NCI-H526 (cell line): ENCODE data around the gene NAP1L4.
A peak's percentile ranks its signal among the peaks of the same experiment; 100 is the strongest.
"Not testable (repeated sequence)": the region's sequence is repeated elsewhere in the genome, so short reads cannot be mapped to it uniquely, and the experiment has no call there.

Source experiments
- DNase-seq, 2 experiments: peaks; one replicate each; lab custom pipeline; 2025; lab: John Stamatoyannopoulos, UW

Gene NAP1L4

DNA sequence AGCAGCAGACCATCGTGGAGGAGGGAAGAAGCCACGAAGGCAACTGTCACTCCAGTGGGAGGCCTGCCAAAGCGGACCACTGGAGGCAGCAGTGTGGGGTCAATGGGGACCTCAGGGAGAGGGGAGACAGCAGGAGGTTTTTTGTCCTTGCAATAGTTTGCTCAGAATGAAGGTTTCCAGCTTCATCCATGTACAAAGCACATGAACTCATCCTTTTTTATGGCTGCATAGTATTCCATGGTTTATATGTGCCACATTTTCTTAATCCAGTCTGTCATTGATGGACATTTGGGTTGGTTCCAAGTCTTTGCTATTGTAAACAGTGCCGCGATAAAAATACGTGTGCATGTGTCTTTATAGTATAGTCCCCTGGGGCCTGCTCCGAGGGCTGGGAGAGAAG, 86.8 kb downstream of the NAP1L4 start:
- DNase-seq: not testable (repeated sequence)

DNA sequence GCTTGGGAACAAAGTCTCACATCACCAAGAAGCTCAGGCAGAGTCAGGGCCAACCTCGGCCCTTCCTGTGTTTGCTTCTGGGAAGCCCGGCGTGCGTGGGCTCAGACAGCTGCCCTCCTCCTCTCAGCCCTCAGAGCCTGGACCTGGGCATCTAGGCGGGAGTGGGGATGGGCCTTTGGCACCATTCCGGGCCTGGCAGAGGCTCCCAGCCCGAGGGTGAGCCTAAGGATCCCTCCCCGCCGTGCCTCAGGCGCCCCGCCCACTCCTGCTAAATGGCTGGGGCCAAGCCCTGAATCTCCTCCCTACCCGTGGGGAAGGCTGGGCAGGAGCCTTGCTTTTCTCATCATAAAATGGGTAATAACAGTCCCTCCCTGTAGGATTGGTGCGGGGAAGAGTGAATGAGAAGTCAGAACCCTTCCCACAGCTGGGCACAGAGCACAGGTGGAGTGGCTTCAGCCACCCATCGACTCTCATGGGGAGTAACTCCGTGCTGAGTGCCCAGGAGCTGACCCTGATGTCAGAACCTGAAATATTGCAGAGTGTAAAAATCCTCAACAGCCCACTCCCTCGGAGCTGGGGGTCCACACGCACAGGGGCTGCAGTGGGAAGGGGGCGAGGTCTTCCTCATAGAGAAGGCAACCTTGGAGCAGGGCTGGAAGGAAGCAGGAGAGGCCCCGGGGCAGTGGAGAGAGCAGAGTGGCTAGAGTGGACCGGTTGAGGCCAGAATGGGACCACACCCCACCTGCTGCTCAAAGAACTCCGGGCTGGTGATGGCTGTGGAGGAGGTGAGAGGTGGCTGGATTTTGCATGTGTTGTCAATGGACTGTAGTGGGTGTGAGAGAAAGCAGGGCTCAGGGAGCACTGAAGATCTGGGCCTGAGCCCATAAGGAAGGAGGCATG, 87.7 kb downstream of the NAP1L4 start:
- no peak for DNase-seq

GRCh38 chr11:2903672-2904011, 88.5 kb downstream of the NAP1L4 start:
- no peak for DNase-seq

- no peak for DNase-seq
Observed at GRCh38 chr11:2902784-2903671, 89.1 kb downstream of the NAP1L4 start.

- DNase-seq: peak; percentile 91 to 99
Observed at GRCh38 chr11:2901854-2902783, 90.0 kb downstream of the NAP1L4 start.

DNA sequence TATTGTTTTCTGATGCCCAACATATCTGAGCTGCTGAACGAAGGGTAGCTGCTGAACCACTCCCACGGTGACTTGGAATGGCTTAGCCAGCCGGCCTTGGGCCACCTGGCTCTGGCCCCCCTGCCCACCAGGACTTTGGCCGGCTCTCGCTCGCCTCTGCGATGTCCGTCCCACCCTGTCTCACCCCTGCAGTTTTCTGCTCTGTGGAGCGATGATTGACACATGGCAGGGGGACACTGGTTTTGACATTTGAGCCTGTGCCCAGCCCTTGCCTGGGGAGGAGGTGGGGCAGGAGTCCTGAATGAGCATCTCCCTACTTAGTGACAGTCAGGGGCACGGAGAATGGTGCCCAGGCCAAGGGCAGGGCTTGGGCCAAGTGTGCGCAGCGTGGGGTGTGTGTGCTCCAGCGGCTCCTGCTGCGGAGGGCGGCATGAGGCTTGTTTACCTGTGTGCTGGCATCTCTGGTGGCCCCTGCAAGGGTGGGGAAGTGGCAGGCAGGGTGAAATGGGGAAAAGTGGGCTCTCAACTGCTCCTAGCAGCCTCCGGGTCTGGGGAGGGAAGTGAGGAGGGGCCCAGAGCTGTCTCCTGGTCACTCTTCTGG, 90.8 kb downstream of the NAP1L4 start:
- DNase-seq: no peak

DNA sequence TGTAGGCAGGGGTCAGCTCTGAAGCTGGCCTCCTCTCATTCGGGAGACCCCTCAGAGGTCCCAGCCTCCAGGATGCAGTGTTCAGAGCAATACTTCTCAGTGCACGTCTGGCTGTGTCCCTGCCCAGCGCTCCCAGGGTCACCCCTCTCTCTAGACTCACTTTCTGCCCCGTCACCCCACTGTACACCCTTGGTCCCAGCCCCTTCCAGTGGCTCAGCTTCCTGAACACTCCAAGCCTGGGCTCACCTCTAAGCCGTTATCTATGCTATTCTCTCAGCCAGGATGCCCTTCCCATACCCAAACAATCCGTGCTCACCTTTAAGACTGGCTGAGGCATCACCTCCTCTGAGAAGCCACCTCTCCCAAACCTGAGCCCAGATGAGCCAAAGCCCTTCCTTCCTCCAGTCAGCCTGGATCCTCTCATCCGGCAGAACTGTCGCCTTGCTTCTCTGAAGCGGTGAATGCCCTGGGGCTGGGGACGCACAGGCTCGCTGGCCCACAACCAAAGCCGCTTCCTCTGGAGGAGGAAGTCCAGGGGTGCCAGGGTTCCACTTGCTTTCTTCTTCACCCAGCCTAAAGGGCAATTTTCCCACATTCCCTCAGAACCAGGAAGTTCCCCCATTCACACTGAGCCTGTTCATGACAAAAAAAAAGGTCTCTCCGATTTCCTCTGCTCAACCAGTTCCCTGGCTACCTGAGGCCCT, 92.9 kb downstream of the NAP1L4 start:
- DNase-seq: no peak

DNA sequence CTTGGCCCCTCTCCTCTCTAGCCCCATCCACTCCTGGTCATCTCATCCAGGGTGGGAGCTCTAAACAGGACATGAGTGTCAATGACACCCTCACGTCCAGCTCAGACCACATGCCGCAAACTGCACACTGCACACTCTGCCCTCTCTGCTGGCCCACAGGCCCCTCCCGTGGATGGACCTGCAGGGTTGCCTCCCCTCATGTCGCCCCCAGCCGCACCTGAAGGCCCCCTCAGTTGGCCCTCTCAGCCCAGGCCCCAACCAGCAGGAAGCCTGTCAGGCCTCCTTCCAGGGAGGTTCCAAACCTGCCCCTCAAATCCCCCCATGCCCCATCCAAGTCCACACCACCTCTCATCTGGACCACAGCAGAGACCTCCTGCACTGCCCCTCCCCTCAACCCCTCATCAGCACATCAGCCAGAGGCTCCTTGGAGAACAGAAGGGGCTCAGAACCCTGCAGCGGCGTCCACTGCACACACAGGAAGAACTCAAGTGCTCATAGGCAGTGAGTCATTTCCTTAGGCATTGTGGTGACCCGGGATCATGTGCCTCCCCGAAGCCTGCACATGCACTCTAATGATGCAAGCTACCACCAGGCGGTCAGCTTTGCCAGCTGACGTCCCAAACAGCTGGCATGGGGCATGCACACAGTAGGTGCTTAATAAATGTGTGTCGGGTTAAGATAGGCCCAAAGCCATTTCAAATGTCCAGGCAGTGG, 93.6 kb downstream of the NAP1L4 start:
- no peak for DNase-seq

GRCh38 chr11:2897048-2897447, 95.1 kb downstream of the NAP1L4 start:
- no peak for DNase-seq

DNA sequence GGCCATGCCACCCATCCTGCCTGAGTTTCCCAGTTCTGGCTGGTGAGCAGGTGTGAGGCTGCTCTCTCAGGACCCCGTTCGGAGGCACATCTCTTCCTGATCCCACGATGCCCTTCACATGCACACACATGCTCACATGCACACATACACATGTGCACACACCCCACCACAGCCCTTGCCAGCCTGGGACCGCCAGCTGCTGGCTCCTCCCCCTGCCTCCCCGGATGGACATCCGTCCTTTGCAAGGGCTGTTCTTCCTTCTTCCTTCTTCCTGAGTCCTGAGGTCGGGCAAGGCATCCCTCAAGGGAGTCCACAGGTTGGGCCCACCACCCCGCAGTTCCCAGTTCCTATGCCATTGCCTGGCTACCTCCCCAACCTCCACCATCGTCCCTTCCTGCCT, 96.1 kb downstream of the NAP1L4 start:
- no peak for DNase-seq
